HCT116 (cell line): ENCODE measurements around the gene EPB41L5.

Experiments
- CEBPB ChIP-seq: IDR thresholded peaks from 2 replicates; pipeline ENCODE4 v1.6.1; 2012; ENCODE audit warnings: low read depth
- CTCF ChIP-seq, 3 experiments: fragments of 200-600 bp in 1 of 3; sonication (generic) in 1 of 3; IDR thresholded peaks in 2 of 3; conservative IDR thresholded peaks in 1 of 3; 2 replicates each; pipeline ENCODE4 v1.5.1; 2012 to 2017; ENCODE audit warnings: low read depth in 2 of 3, low read length in 2 of 3, antibody characterized with exemption in 1 of 3, borderline replicate concordance in 1 of 3, control low read depth in 1 of 3, mild to moderate bottlenecking in 1 of 3, mixed read lengths in 1 of 3, mixed run types in 1 of 3, moderate library complexity in 1 of 3; ENCODE audit not compliant: insufficient read depth in 1 of 3
- ELF1 ChIP-seq: IDR thresholded peaks from 2 replicates; pipeline ENCODE4 v1.6.1; 2012; ENCODE audit warnings: low read depth, borderline replicate concordance
- EZH2 ChIP-seq: fragments of 200-600 bp; sonication (generic); IDR thresholded peaks from 2 replicates; pipeline ENCODE4 v1.6.1; 2017; ENCODE audit warnings: antibody characterized with exemption, mixed run types
- EZH2phosphoT487 ChIP-seq: fragments of 200-600 bp; IDR thresholded peaks from 2 replicates; pipeline ENCODE4 v1.6.1; 2018; ENCODE audit warnings: antibody characterized with exemption, borderline replicate concordance
- JUND ChIP-seq: IDR thresholded peaks from 2 replicates; pipeline ENCODE4 v1.6.1; 2012
- POLR2A ChIP-seq: IDR thresholded peaks from 2 replicates; pipeline ENCODE4 v1.7.0; 2011; ENCODE audit warnings: borderline replicate concordance; ENCODE audit not compliant: insufficient read depth, insufficient read length; ENCODE audit errors: extremely low read depth
- POLR2AphosphoS5 ChIP-seq: IDR thresholded peaks from 2 replicates; pipeline ENCODE4 v1.6.1; 2011; ENCODE audit warnings: mild to moderate bottlenecking, low read depth, low read length, moderate library complexity
- REST ChIP-seq: IDR thresholded peaks from 2 replicates; pipeline ENCODE4 v1.6.1; 2012; ENCODE audit warnings: low read depth
- SRF ChIP-seq: IDR thresholded peaks from 2 replicates; pipeline ENCODE4 v1.6.1; 2012; ENCODE audit warnings: low read depth
- ZFX ChIP-seq: fragments of 450-650 bp; IDR thresholded peaks from 2 replicates; pipeline ENCODE4 v1.6.1; 2017
- ZNF274 ChIP-seq: fragments of 200-500 bp; sonication (Bioruptor generic); IDR thresholded peaks from 2 replicates; pipeline ENCODE4 v1.6.1; 2014; ENCODE audit warnings: mild to moderate bottlenecking, low read depth, low read length, inconsistent platforms
- TF ChIP-seq, protein P1 (sequence below): IDR thresholded peaks from 2 replicates; pipeline ENCODE4 v1.6.1; 2012
- TF ChIP-seq, protein P2 (sequence below): IDR thresholded peaks from 2 replicates; pipeline ENCODE4 v1.6.1; 2011; ENCODE audit warnings: mild to moderate bottlenecking, low read length, moderate library complexity; ENCODE audit not compliant: insufficient replicate concordance; ENCODE audit errors: extremely low read depth

- TF ChIP-seq EZH2 (no peak), ELF1 (no peak), CTCF (IDR thresholded peaks at IDR 0.05 in 2 of 3, conservative IDR thresholded peaks at IDR 0.05 in 1 of 3; ENCODE audit: borderline replicate concordance in 1 of 3, insufficient read depth in 1 of 3, low read depth in 2 of 3, low read length in 2 of 3) (no peak), POLR2A (no peak), CEBPB (no peak), EZH2phosphoT487 (no peak), REST (no peak), POLR2AphosphoS5 (no peak), ZFX (no peak), ZNF274 (no peak), JUND (no peak), SRF (no peak)
- TF ChIP-seq, protein P1, sequence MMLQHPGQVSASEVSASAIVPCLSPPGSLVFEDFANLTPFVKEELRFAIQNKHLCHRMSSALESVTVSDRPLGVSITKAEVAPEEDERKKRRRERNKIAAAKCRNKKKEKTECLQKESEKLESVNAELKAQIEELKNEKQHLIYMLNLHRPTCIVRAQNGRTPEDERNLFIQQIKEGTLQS: no peak
- TF ChIP-seq, protein P2, sequence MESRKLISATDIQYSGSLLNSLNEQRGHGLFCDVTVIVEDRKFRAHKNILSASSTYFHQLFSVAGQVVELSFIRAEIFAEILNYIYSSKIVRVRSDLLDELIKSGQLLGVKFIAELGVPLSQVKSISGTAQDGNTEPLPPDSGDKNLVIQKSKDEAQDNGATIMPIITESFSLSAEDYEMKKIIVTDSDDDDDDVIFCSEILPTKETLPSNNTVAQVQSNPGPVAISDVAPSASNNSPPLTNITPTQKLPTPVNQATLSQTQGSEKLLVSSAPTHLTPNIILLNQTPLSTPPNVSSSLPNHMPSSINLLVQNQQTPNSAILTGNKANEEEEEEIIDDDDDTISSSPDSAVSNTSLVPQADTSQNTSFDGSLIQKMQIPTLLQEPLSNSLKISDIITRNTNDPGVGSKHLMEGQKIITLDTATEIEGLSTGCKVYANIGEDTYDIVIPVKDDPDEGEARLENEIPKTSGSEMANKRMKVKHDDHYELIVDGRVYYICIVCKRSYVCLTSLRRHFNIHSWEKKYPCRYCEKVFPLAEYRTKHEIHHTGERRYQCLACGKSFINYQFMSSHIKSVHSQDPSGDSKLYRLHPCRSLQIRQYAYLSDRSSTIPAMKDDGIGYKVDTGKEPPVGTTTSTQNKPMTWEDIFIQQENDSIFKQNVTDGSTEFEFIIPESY: no peak
These were observed 31.5 kb downstream of the EPB41L5 start for GRCh38 chr2:120044336-120044735.
